Testis (tissue), 3 donors: ENCODE results near the gene SLC9A3. TPM values are rescaled to one million over a fixed set of nuclear protein-coding genes. Genes with fewer than 3 reads are reported as not detected.

Experiments
- DNase-seq: peaks from one replicate; pipeline ENCODE4 v3.0.0-alpha.2; 2019
- H3K27ac ChIP-seq, 2 donors: fragments of 200-600 bp; sonication (generic); one replicate each; pipeline ENCODE4 v1.5.1; 2019
- H3K27me3 ChIP-seq: fragments of 200-600 bp; sonication (generic); one replicate; pipeline ENCODE4 v1.5.1; 2019
- H3K36me3 ChIP-seq: fragments of 200-600 bp; sonication (generic); one replicate; pipeline ENCODE4 v1.5.1; 2017; ENCODE audit warnings: low read depth; ENCODE audit errors: missing control alignments
- H3K4me1 ChIP-seq: fragments of 200-600 bp; sonication (generic); one replicate; pipeline ENCODE4 v1.5.1; 2019
- H3K4me3 ChIP-seq, 2 donors: fragments of 200-600 bp; sonication (generic); one replicate each; pipeline ENCODE4 v1.5.1; 2017 to 2019
- H3K9me3 ChIP-seq: fragments of 200-600 bp; sonication (generic); one replicate; pipeline ENCODE4 v1.5.1; 2017
- POLR2A ChIP-seq: fragments of 450-650 bp; IDR thresholded peaks from one replicate; pipeline ENCODE4 v1.6.1; 2017; ENCODE audit warnings: antibody characterized with exemption, mild to moderate bottlenecking, moderate library complexity
- WGBS, 2 donors: methylation state at CpG; one replicate each; pipeline ENCODE4 v1.1.5; 2018; 5-methylcytosine and 5-hydroxymethylcytosine counted together
- intact Hi-C: fragments of 100-400 bp; cut with DNase I; formaldehyde crosslinking; loops from one replicate; pipeline ENCODE4 v1.15.1; 2023; ENCODE audit warnings: low total_unique reads
- polyA plus RNA-seq: library from polyadenylated mRNA; stranded (reverse); fragments of 350-450 nt; fragmentation: Illumina TruSeq; extraction: RNeasy Lipid Tissue Mini Kit (QIAGEN cat#74804); gene quantifications from one replicate; pipeline ENCODE4 v1.2.3, GENCODE V29; 2014; ENCODE audit warnings: low read depth, low replicate concordance; ENCODE audit not compliant: insufficient read depth
- total RNA-seq, 2 donors: library from RNA; depleted of rRNA; stranded (reverse); fragments of >200 nt; gene quantifications; one replicate each; pipeline ENCODE4 v1.2.3, GENCODE V29; 2016
- TF ChIP-seq, protein P1 (sequence below), 3 experiments: fragments of 450-650 bp in 2 of 3; fragments of 200-600 bp in 1 of 3; sonication (generic) in 1 of 3; IDR thresholded peaks; one replicate each; pipeline ENCODE4 v1.5.1; 2016 to 2019; ENCODE audit warnings: antibody characterized with exemption in 3 of 3, mild to moderate bottlenecking in 2 of 3, moderate library complexity in 1 of 3

SLC9A3 gene
- total and polyA plus RNA-seq, 3 donors from 2014 or later, result 2.3 to 3.8 (median 2.6) TPM

DNA sequence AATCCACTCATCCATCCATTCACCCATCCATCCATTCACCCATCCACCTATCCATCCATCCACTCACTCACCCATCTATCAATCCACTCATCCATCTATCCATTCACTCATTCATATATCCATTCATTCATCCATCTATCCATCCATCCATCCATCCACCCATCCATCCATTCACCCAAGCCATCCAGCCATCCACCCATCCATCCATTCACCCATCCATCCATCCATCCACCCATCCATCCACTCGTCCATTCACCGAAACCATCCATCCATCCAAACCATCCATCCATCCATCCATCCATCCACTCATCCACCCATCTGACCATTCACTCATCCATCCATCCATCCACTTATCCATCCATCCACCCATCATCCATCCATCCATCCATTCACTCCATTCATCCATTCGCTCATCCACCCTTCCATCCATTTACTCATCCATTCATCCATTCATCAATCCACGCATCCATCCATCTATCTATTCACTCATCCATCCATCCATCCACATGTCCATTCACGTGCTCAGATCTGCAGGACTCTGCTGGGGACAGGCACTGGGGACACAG, 6.6 kb downstream of the SLC9A3 start:
- Histone ChIP-seq H3K9me3 (no peaks in the 10 kb centered on the region), H3K4me3 (no peak overlapping the region), H3K27me3 (no peaks in the 10 kb centered on the region), H3K36me3 (no peaks in the 10 kb centered on the region), H3K4me1 (no peaks in the 10 kb centered on the region), H3K27ac (no peak overlapping the region)
- 89 to 94% methylated on average over 5 of the region's 5 CpGs for whole genome bisulfite sequencing, 2 donors
- TF ChIP-seq, protein P1, sequence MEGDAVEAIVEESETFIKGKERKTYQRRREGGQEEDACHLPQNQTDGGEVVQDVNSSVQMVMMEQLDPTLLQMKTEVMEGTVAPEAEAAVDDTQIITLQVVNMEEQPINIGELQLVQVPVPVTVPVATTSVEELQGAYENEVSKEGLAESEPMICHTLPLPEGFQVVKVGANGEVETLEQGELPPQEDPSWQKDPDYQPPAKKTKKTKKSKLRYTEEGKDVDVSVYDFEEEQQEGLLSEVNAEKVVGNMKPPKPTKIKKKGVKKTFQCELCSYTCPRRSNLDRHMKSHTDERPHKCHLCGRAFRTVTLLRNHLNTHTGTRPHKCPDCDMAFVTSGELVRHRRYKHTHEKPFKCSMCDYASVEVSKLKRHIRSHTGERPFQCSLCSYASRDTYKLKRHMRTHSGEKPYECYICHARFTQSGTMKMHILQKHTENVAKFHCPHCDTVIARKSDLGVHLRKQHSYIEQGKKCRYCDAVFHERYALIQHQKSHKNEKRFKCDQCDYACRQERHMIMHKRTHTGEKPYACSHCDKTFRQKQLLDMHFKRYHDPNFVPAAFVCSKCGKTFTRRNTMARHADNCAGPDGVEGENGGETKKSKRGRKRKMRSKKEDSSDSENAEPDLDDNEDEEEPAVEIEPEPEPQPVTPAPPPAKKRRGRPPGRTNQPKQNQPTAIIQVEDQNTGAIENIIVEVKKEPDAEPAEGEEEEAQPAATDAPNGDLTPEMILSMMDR (IDR thresholded peaks at IDR 0.05), result no peak
- TF ChIP-seq POLR2A, result no peak
- intact Hi-C loops, result no loop called here
- DNase-seq, result no peak

DNA sequence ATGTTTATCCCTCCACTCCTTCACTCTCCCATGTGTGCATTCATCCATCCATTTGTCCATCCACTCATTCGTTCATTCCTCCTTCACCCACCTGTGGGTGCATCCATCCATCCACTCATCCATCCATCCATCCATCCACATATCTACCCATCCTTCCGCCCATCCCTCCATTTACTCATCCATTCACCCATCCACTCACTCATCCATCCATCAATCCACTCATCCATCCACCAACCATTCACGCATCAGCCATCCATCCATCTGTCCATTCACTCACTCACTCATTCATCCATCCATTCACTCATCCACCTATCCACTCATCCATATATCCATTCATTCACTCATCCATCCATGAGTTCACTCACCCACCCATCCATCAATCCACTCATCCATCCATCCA, 7.3 kb downstream of the SLC9A3 start:
- Histone ChIP-seq H3K27ac (no peak overlapping the region), H3K36me3 (no peaks in the 10 kb centered on the region), H3K4me1 (no peaks in the 10 kb centered on the region), H3K9me3 (no peaks in the 10 kb centered on the region), H3K27me3 (no peaks in the 10 kb centered on the region), H3K4me3 (no peak overlapping the region)
- intact Hi-C loops, result no loop called here
- TF ChIP-seq, protein P1 (IDR thresholded peaks at IDR 0.05), result no peak
- no peak for TF ChIP-seq POLR2A
- 94 to 95% methylated on average over 3 of the region's 3 CpGs for WGBS, 2 donors
- DNase-seq, result no peak

DNA sequence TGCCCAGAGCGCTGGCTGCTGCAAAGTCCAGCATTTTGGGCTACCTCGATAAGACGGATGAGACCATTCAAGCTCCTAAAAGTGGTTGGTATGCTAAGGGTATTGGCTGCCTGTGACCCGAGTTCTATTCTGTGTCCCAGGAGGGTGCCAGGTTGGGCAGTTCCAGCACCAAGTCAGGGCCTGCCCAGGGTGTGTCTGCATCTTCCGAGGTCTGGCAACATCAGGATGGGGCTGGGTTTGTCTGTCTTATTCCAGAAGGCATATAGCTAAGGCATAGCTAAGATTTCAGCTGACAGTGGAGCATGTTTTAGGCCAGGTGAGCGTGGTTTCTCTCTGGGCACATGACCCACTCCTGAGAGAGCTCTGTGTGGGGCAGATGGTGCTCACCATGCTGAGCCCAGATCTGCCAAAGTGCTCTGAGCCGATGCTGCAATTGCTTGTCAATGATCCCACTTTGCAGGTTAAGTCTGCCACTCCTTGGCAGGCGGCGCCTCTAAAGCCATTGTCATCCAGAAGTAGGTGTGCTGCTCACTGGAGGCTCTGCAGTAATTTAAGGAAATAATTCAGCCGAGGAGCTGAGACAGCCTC, 7.8 kb downstream of the SLC9A3 start:
- intact Hi-C loops, result no loop called here
- Histone ChIP-seq H3K4me1 (no peaks in the 10 kb centered on the region), H3K36me3 (no peaks in the 10 kb centered on the region), H3K9me3 (no peaks in the 10 kb centered on the region), H3K27ac (no peak overlapping the region), H3K4me3 (no peak overlapping the region), H3K27me3 (no peaks in the 10 kb centered on the region)
- TF ChIP-seq, protein P1 (IDR thresholded peaks at IDR 0.05), result no peak
- TF ChIP-seq POLR2A, result no peak
- whole genome bisulfite sequencing, 2 donors, result 87% methylated on average over 9 to 10 of the region's 10 CpGs
- DNase-seq, result no peak

DNA sequence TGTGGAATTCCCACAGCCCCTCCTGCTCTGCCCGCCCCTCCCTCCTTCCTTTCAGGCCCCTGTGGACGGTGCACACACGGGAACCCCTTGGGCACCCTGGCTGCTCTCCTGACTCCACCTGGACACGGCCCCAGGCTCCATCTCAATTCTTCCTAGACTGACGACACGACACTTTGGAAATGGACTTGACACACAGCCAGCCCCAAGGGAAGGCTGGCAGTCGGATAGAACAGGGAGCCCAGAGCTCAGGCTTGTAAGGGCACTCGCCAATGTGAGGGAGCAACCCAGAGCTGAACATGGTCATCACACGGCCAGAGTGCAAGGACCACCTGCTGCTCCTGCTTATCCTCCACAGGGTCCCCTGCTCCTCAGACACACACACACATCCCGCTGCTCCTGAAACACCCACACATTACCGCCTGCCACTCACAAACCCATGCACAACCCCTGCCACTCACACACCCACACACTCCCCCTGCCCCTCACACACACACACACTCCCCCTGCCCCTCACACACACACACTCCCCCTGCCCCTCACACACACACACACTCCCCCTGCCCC, 8.9 kb downstream of the SLC9A3 start:
- H3K4me1 ChIP-seq, result no peaks in the 10 kb centered on the region
- no peak overlapping the region for H3K4me3 ChIP-seq
- no peaks in the 10 kb centered on the region for H3K36me3 ChIP-seq
- WGBS, 2 donors, result 52 to 61% methylated on average over 2 to 11 of the region's 11 CpGs
- TF ChIP-seq, protein P1 (IDR thresholded peaks at IDR 0.05), result no peak
- TF ChIP-seq POLR2A, result no peak
- H3K27ac ChIP-seq, result no peak overlapping the region
- H3K27me3 ChIP-seq, result no peaks in the 10 kb centered on the region
- DNase-seq, result no peak
- H3K9me3 ChIP-seq, result no peaks in the 10 kb centered on the region
- intact Hi-C loops, result no loop called here

DNA sequence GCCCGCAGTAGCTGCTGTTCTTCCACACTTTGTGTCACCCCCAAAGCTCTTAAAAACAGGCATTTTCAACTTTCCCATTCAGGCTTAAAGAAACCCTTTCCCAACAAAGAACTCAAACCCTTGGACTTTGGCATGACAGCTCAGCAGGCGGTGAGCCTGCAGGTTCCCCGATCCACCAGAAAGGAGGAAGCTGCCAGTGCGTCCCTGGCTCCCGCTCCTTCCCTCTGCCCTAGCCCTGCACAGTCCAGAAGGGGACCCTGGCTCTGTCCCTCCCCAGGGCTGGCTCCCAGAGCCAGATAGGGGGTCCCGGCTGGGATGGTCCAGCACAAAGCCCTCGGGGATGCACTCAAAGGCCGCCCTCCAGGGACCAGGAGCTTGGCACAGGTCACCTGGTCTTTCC, 9.6 kb downstream of the SLC9A3 start:
- intact Hi-C loops, result no loop called here
- H3K4me3 ChIP-seq, result no peak overlapping the region
- H3K4me1 ChIP-seq, result no peaks in the 10 kb centered on the region
- no peaks in the 10 kb centered on the region for H3K36me3 ChIP-seq
- H3K27me3 ChIP-seq, result no peaks in the 10 kb centered on the region
- WGBS, 2 donors, result 91 to 94% methylated on average over 5 to 8 of the region's 8 CpGs
- TF ChIP-seq, protein P1 (IDR thresholded peaks at IDR 0.05), result no peak
- TF ChIP-seq POLR2A, result no peak
- no peak for DNase-seq
- H3K9me3 ChIP-seq, result no peaks in the 10 kb centered on the region
- H3K27ac ChIP-seq, result no peak overlapping the region
